ENCODE measurements around the gene AMMECR1L.
"Not testable (repeated sequence)": the region's sequence is repeated elsewhere in the genome, so short reads cannot be mapped to it uniquely, and the experiment has no call there.

AMMECR1L gene

DNA sequence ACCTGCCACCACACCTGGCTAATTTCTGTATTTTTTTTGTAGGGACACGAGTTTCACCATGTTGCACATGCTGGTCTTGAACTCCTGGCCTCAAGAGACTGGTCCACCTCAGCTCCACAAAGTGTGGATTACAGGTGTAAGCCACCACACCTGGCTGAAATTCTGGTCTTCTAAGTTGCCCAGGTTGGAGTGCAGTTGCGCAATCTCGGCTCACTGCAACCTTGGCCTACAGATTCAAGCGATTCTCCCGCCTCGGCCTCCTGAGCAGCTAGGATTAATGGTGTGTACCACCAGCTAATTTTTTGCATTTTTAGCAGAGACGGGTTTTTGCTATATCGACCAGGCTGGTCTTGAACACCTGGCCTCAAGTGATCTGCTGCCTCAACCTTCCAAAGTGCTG, 33.4 kb downstream of the AMMECR1L start:
- intact Hi-C loops (cut with DNase I) = no loop called here
- no peak for DNase-seq

DNA sequence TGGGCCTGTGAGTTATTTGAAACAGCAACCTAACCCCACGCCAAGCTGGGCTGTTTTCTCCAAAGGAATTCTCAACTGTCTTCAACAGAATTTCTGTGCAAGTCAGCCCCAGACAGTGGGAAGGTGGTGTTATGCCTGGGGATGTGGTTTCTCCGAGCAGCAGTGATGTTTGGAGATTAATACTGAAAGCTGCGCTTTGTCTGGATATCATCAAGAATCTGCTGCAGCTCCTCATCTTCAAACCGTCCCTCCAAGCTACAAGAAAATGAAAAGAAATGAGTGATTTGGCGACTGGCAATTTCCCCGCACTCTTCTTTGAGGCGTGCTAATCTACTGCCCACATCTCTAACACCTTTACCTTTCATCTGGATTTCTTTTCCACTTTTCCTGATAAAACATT, 37.8 kb downstream of the AMMECR1L start:
- intact Hi-C loops (cut with DNase I) = no loop called here
- no peak for DNase-seq

DNA sequence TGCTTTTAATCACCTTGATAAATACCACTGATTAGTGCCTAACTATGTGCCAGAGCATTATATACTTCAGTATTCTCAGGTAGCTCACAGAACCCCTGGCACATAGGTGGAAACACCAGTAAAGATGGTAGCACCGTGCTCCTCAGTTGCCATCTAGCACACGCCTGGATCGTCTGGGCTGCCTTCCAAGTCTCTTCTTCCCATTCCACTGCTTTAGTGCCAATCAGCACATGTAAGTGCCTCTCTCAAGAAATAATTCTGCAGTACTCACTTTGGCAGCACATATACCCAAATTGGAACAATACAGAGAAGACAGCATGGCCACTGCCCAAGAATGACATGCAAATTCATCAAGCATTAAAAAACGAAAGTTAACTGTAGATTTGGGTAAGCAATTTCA, 40.8 kb downstream of the AMMECR1L start:
- peak in 1 of 10 donors; percentile 21 for DNase-seq
- intact Hi-C loops (cut with DNase I) = no loop called here

DNA sequence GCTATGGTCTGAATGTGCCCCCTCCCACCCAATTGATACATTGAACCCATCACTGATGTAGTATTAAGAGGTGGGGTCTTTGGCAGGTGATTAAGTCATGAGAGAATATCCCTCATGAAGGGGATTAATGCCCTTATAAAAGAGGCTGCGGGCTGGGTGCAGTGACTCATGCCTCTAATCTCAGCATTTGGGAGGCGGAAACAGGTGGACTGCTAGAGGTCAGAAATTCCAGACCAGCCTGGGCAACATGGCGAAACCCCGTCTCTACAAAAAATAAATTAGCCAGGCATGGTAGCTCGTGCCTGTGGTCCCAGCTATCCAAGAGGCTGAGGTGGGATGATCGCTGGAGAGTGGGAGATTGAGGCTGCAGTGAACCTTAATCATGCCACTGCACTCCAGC, 42.1 kb downstream of the AMMECR1L start:
- no peak for DNase-seq
- intact Hi-C loops (cut with DNase I) = no loop called here

DNA sequence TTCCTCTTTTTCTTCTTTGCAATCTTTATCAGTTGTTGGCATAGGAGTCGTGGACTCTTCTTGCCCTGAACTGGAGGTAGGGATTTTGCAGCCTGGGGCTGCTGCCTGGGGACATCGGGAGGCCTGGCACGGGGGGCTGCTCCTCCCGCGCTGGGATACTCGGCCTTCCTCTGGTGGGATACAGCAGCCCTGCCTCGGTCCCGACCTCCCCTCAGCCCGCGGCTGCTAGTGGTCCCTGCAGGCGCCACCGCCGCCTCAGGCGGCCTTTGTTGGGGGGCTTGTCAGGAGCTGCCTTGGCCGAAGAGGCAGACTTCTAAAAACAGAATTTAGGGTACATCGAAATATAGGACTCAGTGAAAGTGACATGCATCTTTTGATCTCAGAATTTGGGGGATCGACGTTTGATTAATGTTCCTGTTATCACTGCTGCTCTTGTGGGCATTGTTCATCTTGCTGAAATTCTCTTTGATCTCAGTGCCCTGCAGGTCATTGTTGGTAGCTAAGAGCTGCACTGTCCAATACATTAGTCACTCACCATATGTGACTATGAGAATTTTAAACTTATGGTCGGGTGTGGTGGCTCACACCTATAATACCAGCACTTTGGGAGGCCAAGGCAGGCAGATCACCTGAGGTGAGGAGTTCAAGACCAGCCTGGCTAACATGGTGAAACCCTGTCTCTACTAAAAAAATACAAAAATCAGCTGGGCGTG, 44.1 kb downstream of the AMMECR1L start:
- intact Hi-C loops (cut with DNase I) = no loop called here
- DNase-seq = no peak

DNA sequence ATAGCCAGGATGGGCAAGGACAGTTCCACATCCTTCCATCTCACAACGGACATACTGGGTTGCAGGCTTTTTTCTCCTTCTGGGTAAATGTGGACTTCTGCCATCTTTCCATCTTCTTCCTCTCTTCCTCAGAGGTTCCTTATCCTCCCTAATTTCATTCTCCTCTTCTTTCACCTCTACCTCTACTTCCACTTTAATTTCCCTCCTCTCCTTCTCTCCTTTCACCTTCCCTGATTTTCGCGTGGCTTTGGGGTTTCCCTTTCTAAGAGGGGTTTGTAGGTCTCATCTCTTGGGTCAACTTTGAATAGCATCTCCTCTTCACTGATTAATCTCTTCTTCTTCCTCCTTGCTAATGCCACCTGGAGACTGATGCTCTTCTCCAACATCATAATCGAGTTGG, 44.9 kb downstream of the AMMECR1L start:
- intact Hi-C loops (cut with DNase I) = no loop called here
- no peak for DNase-seq

DNA sequence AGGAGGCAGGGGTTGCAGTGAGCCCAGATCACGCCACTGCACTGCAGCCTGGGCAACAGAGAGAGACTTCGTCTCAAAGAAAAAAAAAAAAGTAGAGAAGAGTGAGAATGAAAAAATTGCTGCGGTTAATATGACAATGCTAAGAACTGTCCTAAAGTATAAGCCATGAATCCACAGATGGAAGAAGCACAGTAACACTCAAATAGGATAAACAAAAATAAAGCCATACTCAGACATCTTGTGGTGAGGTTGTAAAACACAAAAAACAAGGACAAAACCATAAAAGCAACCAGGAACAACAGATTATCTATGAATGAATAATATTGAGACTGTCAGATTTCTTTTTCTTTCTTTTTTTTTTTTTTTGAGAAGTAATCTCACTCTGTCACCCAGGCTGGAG, 50.8 kb downstream of the AMMECR1L start:
- intact Hi-C loops (cut with DNase I) = no loop called here
- DNase-seq = no peak

DNA sequence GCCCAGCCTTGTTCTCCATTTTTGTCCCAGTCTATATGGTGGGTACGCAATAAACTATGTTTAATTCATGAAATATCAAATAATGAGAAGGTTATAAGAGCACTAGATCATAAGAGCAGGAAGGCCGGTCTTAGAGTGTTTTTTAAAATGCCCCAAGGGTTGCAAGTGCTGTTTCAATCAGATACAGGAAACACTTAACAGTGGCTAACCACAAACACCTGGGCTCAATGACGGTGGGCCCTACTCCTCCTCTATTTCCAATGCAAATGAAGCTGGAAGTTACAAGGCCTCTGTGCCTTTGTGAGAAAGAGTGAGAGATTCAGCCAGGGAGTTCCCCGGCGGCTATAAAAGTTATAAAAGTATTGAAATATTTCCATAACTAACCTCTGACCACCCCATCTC, 55.9 kb downstream of the AMMECR1L start:
- DNase-seq = no peak
- intact Hi-C loops (cut with DNase I) = no loop called here

DNA sequence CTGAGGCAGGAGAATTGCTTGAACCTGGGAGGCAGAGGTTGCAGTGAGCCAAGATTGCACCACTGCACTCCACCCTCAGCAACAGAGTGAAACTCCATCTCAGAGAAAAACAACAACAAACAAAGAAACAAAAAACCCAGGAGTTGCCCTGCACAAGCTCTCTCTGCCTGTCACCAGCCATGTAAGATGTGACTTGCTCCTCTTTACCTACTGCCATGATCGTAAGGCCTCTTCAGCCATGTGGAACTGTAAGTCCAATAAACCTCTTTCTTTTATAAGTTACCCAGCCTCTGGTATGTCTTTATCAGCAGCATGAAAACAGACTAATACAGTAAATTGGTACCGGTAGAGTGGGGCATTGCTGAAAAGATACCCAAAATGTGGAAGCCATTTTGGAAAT, 59.0 kb downstream of the AMMECR1L start:
- intact Hi-C loops (cut with DNase I) = not testable (repeated sequence)

DNA sequence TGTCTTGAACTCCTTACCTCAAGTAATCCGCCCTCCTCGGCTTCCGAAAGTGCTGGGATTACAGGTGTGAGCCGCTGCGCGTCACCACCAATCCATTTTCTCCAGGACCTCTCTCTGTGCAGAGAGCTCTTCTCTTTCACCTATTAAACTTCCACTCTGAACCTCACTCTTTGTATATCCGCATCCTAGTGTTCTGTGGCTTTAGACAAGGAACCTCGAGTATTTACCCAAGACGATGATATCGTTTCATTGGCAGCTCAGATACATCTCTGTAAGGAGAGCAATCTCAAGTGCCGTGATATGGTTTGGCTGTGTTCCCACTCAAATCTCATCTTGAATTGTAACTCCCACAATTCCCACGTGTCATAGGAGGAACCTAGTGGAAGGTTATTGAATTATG, 59.7 kb downstream of the AMMECR1L start:
- intact Hi-C loops (cut with DNase I) = no loop called here
- DNase-seq = no peak

More for the DNA sequence above, 59.0 kb downstream of the AMMECR1L start:
- not testable (repeated sequence) for DNase-seq

DNA sequence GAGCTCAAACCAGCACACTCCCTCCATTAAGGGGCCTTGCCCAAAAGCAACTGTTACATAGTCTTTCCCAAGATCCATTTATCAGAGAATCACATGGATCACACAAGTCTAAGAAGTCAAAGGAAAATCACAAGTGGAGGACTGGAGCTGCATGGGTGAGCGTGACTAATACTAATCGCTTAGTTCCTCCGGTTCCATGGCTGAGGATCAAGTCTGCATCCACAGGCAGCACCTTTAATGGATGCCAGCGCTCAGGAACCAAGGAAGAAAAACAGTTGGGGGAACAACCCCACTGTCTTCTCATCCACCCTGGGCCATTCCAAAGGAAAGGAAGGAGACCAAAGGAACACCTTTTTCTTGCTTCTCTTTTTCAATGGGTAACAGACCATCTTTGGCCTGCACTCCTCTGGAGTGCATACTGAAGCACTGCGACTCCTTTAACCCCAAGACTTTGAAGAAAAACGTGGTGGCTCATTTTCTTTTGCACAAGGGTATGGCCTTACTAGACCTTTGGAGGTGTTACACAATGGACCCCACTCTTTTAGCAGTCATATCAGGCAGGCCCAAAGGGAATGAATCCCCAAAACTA, 65.6 kb downstream of the AMMECR1L start:
- intact Hi-C loops (cut with DNase I) = no loop called here
- no peak for DNase-seq

DNA sequence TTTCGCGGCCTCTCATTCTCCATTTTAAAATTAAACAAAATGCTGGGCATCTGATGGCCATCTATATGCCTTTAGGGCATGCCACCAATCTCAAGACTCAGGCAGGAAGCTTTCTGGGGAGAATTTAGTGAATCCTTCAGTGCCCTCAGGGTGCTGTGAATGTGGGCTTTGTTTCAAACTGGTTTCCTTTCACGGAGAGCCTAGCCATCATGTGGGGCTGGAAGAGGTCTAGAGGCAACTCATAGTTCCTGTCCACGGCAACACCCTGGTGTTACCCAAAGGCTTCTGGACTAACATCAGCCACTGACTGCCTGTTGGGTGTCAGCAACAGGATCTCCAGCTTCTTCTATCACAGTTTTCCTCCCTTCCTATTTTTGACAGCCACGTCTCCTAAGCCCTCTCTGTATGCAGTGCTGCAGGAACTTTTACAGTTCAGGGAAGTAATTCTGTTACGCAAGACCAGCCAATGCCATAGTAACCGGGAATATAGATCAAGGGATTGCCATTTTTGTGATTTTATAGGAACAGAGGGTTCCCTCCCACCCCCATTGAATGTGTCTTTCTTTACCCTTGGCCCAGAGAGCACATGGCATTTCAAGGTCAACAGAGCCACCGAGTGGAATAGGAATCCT, 66.8 kb downstream of the AMMECR1L start:
- no peak for DNase-seq

DNA sequence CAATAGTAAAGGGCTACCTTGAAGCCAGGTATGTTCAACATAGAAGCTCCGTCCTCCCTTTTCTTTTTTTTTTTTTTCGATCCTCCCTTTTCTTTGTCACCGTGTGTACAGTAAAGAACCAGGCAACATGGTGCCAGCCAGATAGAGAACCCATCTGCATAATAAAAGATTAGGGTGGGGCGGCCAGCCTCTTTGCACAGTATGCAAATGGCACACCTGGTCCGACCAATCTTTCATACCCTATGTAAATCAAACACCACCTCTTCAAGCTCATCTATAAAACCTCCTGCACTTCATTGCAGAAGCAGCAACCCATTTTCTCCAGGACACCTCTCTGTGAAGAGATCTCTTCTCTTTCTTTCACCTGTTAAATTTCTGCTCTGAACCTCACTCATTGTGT, 67.5 kb downstream of the AMMECR1L start:
- no peak for DNase-seq
- intact Hi-C loops (cut with DNase I) = no loop called here

More for the DNA sequence above, 66.8 kb downstream of the AMMECR1L start:
- intact Hi-C loops (cut with DNase I) = no loop called here

DNA sequence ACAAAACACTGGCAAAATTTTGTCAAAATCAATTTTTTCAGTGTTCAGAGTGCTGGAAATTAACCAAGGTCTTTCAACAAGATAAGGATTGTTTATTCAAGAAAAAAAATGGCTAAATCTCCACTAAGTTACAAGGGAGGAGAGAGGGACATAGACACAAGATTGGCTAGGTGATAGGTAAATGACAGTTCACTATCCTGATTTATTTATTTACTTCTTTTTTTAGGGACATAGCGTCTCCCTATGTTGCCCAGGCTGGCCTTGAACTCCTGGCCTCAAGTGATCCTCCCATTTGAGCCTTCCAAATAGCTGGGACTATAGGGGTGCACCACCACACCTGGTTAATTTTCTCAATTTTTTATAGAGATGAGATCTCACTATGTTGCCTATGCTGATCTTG, 71.1 kb downstream of the AMMECR1L start:
- no peak for DNase-seq
- intact Hi-C loops (cut with DNase I) = loop anchor here (5.0 kb wide), 1 partner anchor 43 kb away; the partner anchor contains the start of gene POLR2D

DNA sequence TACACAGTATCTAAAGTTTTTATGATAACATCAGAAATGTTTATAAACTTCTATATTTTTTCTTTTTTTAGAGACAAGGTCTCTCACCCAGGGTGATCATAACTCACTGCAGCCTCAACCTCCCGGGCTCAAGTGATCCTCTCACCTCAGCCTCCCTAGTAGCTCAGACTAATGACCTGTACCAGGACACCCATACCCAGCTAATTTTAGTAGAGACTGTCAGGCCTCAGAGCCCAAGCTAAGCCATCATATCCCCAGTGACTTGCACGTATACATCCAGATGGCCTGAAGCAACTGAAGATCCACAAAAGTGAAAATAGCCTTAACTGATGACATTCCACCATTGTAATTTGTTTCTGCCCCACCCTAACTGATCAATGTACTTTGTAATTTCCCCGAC, 73.3 kb downstream of the AMMECR1L start:
- not testable (repeated sequence) for DNase-seq
- intact Hi-C loops (cut with DNase I) = loop anchor here (5.0 kb wide), 1 partner anchor 45 kb away; the partner anchor contains the start of gene POLR2D

Measured in posterior cingulate gyrus (tissue), 11 donors.